ENCODE results near the gene NPAS2.

Gene NPAS2

GRCh38 chr2:100799686-100800085, 20.3 kb upstream of the NPAS2 start:
- DNase-seq, result no peak

DNA sequence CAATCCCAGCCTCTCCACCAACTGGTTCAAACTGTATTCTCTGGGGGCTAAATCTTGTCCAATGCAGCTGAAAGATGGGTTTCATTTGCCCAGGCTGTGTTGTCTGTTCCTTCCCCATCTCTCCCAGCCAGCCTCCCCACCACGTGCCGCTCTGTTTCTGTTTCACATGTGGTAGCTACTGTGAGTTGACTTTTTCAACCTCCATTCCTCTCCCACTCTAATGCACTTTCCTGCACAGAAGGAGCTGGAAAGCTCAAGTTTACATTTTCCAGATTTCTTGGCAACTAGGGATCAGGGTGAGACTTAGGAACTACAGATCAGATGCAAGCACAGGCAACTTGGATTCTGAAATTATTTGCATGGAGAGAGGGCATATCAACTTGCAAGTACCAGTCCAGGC, 19.0 kb upstream of the NPAS2 start:
- no peak for DNase-seq

- no peak for DNase-seq
Observed at GRCh38 chr2:100801402-100801801, 18.5 kb upstream of the NPAS2 start.

DNA sequence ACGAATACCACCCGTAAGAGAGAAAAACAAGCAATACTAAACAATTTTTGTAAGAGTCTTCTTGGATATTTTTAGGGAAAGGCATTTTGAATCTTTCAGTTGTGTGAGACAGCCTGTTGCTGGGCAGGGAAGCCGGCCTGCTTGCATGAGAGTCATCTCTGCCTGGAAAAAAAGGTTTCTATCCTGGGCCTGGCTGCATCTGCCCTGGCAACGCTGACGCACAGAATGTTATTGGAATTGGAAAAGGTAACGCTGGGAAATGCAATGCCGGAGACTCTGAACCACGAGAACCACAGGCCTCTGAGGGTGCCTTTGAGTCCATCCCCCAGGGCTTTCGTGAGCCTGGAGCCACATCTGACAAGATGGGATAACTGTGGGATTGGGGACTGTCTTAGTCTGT, 17.9 kb upstream of the NPAS2 start:
- DNase-seq, result no peak

- DNase-seq, result no peak
Observed at GRCh38 chr2:100803334-100803733, 16.6 kb upstream of the NPAS2 start.

DNA sequence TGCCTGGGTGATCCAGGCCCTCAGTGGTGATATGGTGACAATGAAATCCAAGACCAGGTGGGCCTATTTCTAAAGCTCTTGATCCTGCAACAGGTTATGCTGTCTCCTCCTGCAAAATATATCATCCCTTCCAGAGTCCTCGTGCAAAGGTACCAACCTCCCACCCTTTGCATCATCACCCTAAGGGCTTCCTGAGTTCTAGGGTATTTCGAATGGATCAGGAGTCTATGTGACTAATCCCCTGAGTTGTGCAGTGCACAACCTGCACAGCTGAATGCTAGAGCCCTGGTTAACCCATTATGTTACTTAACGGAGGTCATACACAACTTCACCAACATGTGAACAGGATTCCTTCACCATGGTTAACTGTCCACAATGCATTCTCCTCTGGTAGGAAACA, 13.4 kb upstream of the NPAS2 start:
- no peak for DNase-seq

- DNase-seq, result no peak
Observed at GRCh38 chr2:100807707-100808106, 12.2 kb upstream of the NPAS2 start.

DNA sequence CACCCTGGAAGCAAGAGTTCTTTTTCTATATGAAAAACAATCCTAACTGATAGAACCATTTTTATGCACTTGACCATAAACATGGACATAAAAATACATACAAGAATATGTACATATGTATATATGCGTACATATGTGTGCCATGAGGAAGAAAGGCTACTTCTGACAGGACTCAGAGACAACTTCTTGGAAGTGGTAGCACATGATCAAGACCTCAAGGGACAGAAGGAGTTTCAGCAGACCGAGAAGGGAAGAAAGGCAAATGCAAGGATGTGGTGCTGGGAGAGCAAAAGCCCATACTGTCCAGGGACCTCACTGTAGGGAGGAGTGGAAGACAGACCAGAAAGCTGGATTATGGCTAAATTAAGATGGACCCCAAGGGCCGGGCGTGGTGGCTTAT, 11.4 kb upstream of the NPAS2 start:
- no peak for DNase-seq

GRCh38 chr2:100809506-100809905, 10.4 kb upstream of the NPAS2 start:
- DNase-seq, result no peak

- DNase-seq, result no peak
Observed at GRCh38 chr2:100810603-100811145, 9.3 kb upstream of the NPAS2 start.

- no peak for DNase-seq
Observed at GRCh38 chr2:100812116-100812515, 7.8 kb upstream of the NPAS2 start.

- no peak for DNase-seq
Observed at GRCh38 chr2:100812573-100812972, 7.4 kb upstream of the NPAS2 start.

DNA sequence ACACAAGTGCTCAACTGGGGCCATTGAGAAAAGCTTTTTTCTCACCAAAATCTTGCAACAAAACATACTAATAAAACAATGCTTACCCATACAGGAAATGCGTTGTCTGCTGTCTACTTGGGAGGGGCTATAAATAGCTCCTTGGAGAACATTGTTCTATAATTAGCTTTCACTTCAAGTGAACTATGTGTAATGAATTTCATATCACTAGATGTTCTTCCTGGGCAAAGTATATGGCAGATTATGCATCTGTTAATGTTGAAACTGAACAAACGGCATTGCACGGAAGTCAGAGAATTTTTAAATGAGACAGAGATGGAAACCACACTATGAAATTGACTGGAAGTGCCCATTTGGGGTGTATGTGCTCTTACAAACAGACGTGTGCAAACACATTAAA, 6.4 kb upstream of the NPAS2 start:
- DNase-seq, result no peak

DNA sequence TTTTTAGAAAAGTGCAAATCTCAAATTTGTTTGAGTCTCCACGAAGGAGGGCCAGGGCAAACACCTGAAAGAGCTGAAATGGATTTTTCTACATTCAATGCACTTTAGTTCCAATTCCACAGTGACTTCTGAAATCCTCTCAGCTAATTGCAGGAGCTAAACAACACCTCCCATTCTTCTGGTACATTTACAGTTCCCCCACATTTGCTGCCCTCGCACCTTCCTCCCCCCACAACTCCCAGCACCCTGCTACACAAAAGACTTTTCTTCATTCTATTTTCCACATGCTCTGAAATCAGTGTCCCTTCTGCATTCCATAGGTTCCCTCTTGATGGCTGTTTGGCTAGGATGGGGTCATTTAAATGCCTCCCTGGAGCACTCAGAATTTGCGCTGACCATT, 5.9 kb upstream of the NPAS2 start:
- DNase-seq, result no peak

DNA sequence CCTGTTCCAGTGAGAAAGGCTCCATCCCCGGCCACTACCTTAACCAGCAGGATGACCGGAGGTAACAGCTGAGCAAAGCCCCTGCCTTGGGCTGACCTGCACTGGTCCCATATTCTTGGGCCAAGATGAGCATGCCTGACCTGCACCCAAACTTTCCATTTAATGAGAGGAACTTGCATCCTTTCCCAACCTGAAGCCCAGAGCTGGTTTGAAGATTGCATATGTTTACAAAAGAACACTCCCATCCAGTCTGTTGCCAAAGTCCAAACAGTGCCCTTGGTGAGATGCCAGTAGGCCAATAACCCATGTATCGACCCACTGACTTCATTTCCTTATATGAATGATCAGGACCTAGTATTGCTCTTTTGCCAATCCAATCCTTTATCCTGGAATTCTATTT, 5.5 kb upstream of the NPAS2 start:
- DNase-seq, result no peak

GRCh38 chr2:100817388-100817985, 2.5 kb upstream of the NPAS2 start:
- DNase-seq, result no peak

DNA sequence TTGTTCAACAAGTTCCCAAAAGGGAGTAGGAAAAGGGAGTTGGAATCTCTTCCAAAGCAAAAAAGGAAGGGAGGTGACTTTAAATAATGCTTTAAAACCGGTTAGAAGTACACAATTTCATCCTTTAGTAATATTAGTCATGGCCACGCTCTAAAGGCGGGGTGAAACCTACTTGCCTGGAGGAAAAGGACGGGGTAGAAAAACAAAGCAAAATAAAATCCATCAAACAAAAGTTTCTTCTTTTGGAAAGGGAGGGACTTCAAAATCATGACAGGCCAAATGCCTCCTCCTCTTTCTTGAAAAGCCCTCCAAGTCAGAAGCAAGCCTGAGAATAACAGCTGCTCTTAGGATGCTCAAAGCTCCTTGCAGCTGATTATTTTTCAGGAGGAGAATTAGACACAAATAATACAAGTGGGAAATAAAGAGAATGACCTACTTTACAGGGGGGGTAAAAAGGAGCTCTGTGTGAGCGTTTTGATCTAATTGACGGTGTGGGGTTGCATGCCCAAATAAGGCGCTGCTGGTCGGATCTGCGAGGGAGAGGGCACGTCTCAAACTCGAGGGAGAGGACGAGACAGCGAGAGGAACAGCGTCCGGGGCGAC, 1.8 kb upstream of the NPAS2 start:
- DNase-seq, result no peak

- no peak for DNase-seq
Observed at GRCh38 chr2:100818606-100819369, 1.2 kb upstream of the NPAS2 start.

DNA sequence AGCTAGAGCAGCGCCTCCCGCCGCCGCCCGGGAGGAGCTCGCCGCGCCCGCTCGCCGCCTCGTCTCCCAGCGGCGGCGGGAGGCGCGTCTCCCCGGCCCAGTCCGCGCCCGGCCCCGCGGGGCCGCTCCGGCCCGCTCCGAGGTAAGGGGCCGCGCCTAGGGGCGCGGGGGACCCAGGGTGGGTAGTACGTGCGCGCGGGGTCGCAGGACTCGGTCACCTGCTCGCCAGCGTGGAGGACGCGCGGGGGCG, 259 bp downstream of the NPAS2 start:
- no peak for DNase-seq

- no peak for DNase-seq
Observed at GRCh38 chr2:100820523-100821254, 750 bp downstream of the NPAS2 start.

DNA sequence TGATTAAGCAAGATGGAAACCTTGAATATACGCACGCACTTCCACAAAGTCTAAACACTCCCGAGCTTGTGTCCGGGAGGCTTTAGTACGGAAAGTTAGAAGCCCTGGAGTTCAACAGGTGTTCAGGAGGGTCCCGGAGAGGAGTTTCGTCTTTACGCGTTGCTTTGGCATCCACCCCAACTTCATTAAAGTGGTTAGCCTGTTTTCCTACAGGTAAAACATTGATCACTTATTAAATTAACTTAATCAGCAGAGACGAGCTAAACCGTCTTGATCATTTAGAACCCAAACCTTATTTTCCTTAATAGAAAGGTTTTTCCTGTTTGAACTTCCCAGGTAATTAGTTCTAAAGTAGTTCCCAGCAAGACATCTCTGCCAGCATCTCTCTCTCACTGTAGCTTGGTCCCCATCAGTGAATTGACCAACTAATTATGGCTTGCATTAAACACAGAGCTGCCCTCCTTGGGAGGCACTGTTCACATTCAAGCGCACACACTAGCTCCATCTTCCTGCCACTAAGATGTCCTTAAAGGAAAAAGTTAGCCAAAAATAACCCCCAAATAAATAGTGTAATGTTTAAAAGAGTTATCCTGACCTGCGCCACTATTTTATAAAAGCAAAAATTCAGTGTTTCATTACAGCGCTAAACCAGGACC, 1.4 kb downstream of the NPAS2 start:
- DNase-seq, result no peak

DNA sequence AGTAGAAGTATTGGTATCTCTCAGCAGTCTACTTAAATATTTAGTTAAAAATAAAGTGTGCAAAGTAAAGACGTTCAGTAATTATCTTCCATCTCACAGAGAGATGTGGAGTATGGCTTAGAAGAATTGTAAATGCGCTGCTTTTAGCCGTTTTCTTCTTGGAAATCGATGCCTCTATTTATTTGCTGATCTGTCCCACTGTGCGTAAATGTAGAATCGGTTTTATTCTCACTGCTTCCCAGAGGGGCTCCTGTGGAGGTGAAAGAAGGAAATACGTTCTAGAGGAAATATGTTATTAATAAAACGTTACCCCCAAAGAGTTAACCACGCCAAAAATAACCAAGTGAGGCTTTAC, 1.9 kb downstream of the NPAS2 start:
- DNase-seq, result no peak

DNA sequence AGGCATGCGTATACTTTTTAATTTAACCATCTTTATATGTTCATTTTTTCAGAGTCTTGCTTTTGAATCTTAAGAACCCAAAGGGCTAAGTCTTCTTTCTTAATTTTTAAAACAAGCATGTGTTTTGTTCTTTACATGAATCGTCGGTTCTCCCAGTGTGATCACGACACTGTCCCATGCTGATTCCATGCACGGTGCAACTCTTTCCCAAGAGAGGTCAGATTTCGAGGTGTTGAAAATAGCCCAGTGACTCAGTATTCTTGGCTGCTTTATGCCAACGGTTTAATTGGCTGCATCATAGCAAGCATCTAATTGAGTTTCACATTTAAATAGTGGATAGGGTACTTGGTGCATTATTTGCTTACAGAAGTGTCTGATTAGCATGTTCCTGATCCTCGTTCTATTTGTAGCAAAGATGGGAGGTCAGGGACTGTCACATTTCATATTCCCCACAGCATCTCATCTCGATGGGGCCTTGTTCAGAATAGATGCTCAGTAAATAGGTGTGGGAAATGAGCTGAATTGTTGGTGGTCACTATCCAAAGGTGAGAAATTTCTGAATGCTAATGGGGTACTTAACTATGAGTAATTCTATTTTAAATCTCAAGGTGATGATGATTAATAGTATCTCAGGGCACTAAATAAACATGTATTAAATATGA, 2.8 kb downstream of the NPAS2 start:
- DNase-seq, result no peak
